BLaER1 (cell line): ENCODE data around the gene CACNA2D3.
"Not testable (repeated sequence)": the region's sequence is repeated elsewhere in the genome, so short reads cannot be mapped to it uniquely, and the experiment has no call there.

Source experiments
- H3K27ac ChIP-seq: shearing (Covaris generic); formaldehyde crosslinking; 2 replicates; pipeline ENCODE4 v1.8.1; 2022
- H3K27me3 ChIP-seq: shearing (Covaris generic); formaldehyde crosslinking; 2 replicates; pipeline ENCODE4 v1.8.1; 2022
- H3K36me3 ChIP-seq: shearing (Covaris generic); formaldehyde crosslinking; 2 replicates; pipeline ENCODE4 v1.8.1; 2022
- H3K4me1 ChIP-seq: shearing (Covaris generic); formaldehyde crosslinking; 2 replicates; pipeline ENCODE4 v1.8.1; 2022
- H3K4me2 ChIP-seq: shearing (Covaris generic); formaldehyde crosslinking; 2 replicates; pipeline ENCODE4 v1.8.1; 2022
- H3K4me3 ChIP-seq: shearing (Covaris generic); formaldehyde crosslinking; 2 replicates; pipeline ENCODE4 v1.8.1; 2022
- H3K9ac ChIP-seq: shearing (Covaris generic); formaldehyde crosslinking; 2 replicates; pipeline ENCODE4 v1.8.1; 2022
- H3K9me3 ChIP-seq: shearing (Covaris generic); formaldehyde crosslinking; 2 replicates; pipeline ENCODE4 v1.8.1; 2022
- H4K20me1 ChIP-seq: shearing (Covaris generic); formaldehyde crosslinking; 2 replicates; pipeline ENCODE4 v1.8.1; 2022
- Cebpa-rat ChIP-seq: shearing (Covaris generic); IDR thresholded peaks from 2 replicates; pipeline ENCODE4 v1.8.1; 2022

Gene CACNA2D3

GRCh38 chr3:54964081-54964480 is 841.7 kb downstream of the CACNA2D3 start:
- no peaks in the 10 kb centered on the region for H3K27me3 ChIP-seq
- H3K4me2 ChIP-seq: peak overlapping the region; percentile 36; the same call in 1 of the 2 replicates
- H3K36me3 ChIP-seq: no peaks in the 10 kb centered on the region
- no peaks in the 10 kb centered on the region for H3K9me3 ChIP-seq
- H3K4me1 ChIP-seq: peaks cover 23% of the 10 kb centered on the region
- H4K20me1 ChIP-seq: no peaks in the 10 kb centered on the region
- no peak for TF ChIP-seq Cebpa-rat
- H3K9ac ChIP-seq: no peak overlapping the region
- peak overlapping the region; percentile 29; the same call in 1 of the 2 replicates for H3K27ac ChIP-seq
- no peak overlapping the region for H3K4me3 ChIP-seq

GRCh38 chr3:54965746-54966145 is 843.4 kb downstream of the CACNA2D3 start:
- Histone ChIP-seq H3K4me2 (no peak overlapping the region), H3K4me1 (peaks cover 23% of the 10 kb centered on the region), H3K4me3 (no peak overlapping the region), H3K27ac (no peak overlapping the region), H3K9ac (no peak overlapping the region), H3K9me3 (no peaks in the 10 kb centered on the region), H3K36me3 (no peaks in the 10 kb centered on the region), H3K27me3 (no peaks in the 10 kb centered on the region), H4K20me1 (no peaks in the 10 kb centered on the region)
- TF ChIP-seq Cebpa-rat: no peak

DNA sequence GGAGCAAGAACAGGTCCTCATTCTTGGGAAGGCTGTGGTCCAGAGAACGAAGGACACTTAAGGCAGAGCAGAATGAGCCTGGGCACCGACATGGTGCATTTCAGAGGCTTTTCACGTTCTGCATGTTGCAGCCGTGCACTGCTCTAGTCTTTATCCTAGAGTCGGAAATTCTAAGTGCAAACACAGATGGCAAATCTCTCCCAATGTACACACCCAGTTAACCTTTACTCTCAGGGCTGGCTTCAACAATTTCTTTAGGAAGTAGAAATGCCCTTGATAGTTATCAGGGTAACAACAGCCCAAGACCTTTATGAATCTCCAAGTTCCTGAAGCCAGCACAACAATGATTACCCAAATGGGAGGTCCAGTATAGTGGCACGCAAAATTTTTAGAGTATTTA is 844.6 kb downstream of the CACNA2D3 start:
- H3K9me3 ChIP-seq: no peaks in the 10 kb centered on the region
- H3K36me3 ChIP-seq: no peaks in the 10 kb centered on the region
- no peak for TF ChIP-seq Cebpa-rat
- H4K20me1 ChIP-seq: no peaks in the 10 kb centered on the region
- H3K4me2 ChIP-seq: peak overlapping the region; percentile 43
- no peak overlapping the region for H3K27ac ChIP-seq
- peaks cover 23% of the 10 kb centered on the region for H3K4me1 ChIP-seq
- H3K9ac ChIP-seq: no peak overlapping the region
- H3K4me3 ChIP-seq: no peak overlapping the region
- no peaks in the 10 kb centered on the region for H3K27me3 ChIP-seq

DNA sequence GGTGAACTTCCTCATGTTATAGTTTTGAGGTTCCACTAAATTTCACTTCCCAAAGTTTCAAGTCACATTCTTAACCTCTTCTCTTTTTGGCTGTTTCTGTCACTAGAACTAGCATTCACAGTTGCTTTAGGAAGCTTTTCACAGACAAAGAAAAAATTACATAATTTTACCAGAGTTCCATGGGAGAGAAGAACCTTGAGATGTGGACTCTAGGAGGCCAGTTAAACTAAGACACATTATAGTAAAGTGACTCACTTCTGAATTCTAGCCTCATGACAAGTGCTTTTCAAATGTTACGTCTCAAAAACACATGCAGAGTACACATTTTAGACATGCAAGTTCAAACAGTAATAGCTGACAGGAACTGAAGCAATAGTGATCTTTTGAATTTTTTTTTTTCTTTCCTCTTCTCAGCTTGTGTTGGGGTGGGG is 845.4 kb downstream of the CACNA2D3 start:
- Histone ChIP-seq H3K4me3 (no peak overlapping the region), H3K9me3 (no peaks in the 10 kb centered on the region), H3K9ac (no peak overlapping the region), H3K36me3 (no peaks in the 10 kb centered on the region), H3K27ac (no peak overlapping the region), H4K20me1 (no peaks in the 10 kb centered on the region), H3K27me3 (no peaks in the 10 kb centered on the region), H3K4me1 (peaks cover 23% of the 10 kb centered on the region), H3K4me2 (peak overlapping the region; percentile 43)
- TF ChIP-seq Cebpa-rat: no peak

GRCh38 chr3:54968546-54969172 is 846.3 kb downstream of the CACNA2D3 start:
- Histone ChIP-seq H3K4me2 (no peak overlapping the region), H4K20me1 (no peaks in the 10 kb centered on the region), H3K9me3 (no peaks in the 10 kb centered on the region), H3K27me3 (no peaks in the 10 kb centered on the region), H3K4me3 (no peak overlapping the region), H3K27ac (no peak overlapping the region), H3K9ac (no peak overlapping the region), H3K36me3 (no peaks in the 10 kb centered on the region), H3K4me1 (peaks cover 20% of the 10 kb centered on the region)
- TF ChIP-seq Cebpa-rat: no peak

- Histone ChIP-seq H3K4me1 (peaks cover 16% of the 10 kb centered on the region), H3K9ac (no peak overlapping the region), H3K4me2 (no peak overlapping the region), H3K9me3 (no peaks in the 10 kb centered on the region), H3K4me3 (no peak overlapping the region), H3K27ac (no peak overlapping the region), H3K36me3 (no peaks in the 10 kb centered on the region), H4K20me1 (no peaks in the 10 kb centered on the region), H3K27me3 (no peaks in the 10 kb centered on the region)
- no peak for TF ChIP-seq Cebpa-rat
These were observed 847.3 kb downstream of the CACNA2D3 start for GRCh38 chr3:54969652-54970051.

DNA sequence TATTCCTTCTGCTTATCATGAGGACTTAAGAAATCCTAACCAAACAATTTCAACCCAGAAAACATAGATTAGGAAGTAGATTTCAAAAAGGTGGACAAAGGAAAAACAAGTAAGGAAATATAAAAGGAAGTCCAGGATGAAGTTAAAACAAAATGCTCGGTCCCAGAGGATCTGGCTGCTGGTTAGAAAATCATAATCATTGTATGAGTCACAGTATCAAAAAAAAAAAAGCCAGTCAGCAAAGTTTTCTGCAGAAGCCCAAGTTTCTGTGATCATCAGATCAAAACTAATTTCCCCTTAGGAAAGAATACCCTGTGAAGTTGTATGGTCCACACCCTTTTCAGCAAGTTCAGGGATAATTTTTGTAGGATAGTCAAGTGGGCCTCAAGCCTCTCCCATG is 848.5 kb downstream of the CACNA2D3 start:
- Histone ChIP-seq H3K4me2 (no peak overlapping the region), H3K9me3 (no peaks in the 10 kb centered on the region), H4K20me1 (no peaks in the 10 kb centered on the region), H3K27me3 (no peaks in the 10 kb centered on the region), H3K4me1 (peaks cover 16% of the 10 kb centered on the region), H3K27ac (no peak overlapping the region), H3K4me3 (no peak overlapping the region), H3K36me3 (no peaks in the 10 kb centered on the region), H3K9ac (no peak overlapping the region)
- TF ChIP-seq Cebpa-rat: no peak

DNA sequence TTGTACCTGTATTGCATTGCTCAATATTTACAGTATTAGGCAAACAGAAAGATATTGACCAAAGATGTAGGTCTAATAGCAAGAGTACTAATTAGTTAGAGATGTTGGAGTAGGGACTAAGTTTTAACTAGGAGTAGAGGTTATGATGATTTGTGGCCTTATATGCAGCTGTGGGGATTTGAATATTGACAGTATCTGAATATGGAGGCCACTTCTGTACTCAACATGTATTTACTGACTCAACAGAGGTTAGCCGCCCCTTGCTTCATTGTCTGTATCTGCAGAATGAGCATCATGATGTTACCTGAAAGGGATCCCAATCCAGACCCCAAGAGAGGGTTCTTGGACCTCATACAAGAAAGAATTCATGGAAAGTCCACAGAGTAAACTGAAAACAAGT is 855.1 kb downstream of the CACNA2D3 start:
- H3K36me3 ChIP-seq: no peaks in the 10 kb centered on the region
- no peak for TF ChIP-seq Cebpa-rat
- H3K27me3 ChIP-seq: no peaks in the 10 kb centered on the region
- H3K9ac ChIP-seq: no peak overlapping the region
- H3K4me1 ChIP-seq: no peaks in the 10 kb centered on the region
- no peaks in the 10 kb centered on the region for H4K20me1 ChIP-seq
- no peak overlapping the region for H3K27ac ChIP-seq
- H3K9me3 ChIP-seq: peaks cover 4% of the 10 kb centered on the region; the same call in 1 of the 2 replicates
- no peak overlapping the region for H3K4me3 ChIP-seq
- no peak overlapping the region for H3K4me2 ChIP-seq

- H3K4me3 ChIP-seq, H3K27ac ChIP-seq, H3K4me1 ChIP-seq, H3K4me2 ChIP-seq, H4K20me1 ChIP-seq, H3K36me3 ChIP-seq, H3K27me3 ChIP-seq, H3K9me3 ChIP-seq, H3K9ac ChIP-seq: not testable (repeated sequence)
These were observed 855.6 kb downstream of the CACNA2D3 start for GRCh38 chr3:54977946-54978345.

- Histone ChIP-seq H3K4me3 (no peak overlapping the region), H4K20me1 (no peaks in the 10 kb centered on the region), H3K4me2 (no peak overlapping the region), H3K27ac (no peak overlapping the region), H3K27me3 (no peaks in the 10 kb centered on the region), H3K36me3 (no peaks in the 10 kb centered on the region), H3K9ac (no peak overlapping the region), H3K4me1 (no peaks in the 10 kb centered on the region), H3K9me3 (peaks cover 4% of the 10 kb centered on the region; the same call in 1 of the 2 replicates)
- TF ChIP-seq Cebpa-rat: no peak
These were observed 860.5 kb downstream of the CACNA2D3 start for GRCh38 chr3:54982807-54983206.
